HG03039 (cell line): Measurements from ENCODE around the gene RIMKLB.
"Not testable (repeated sequence)": the region's sequence is repeated elsewhere in the genome, so short reads cannot be mapped to it uniquely, and the experiment has no call there.

Experiments used
- ATAC-seq: cut with Tn5 transposase; IDR thresholded peaks from one replicate; pipeline ENCODE4 v1.9.1; 2021; ENCODE audit warnings: mild to moderate bottlenecking, moderate library complexity; ENCODE audit not compliant: unreplicated experiment

The RIMKLB gene

DNA sequence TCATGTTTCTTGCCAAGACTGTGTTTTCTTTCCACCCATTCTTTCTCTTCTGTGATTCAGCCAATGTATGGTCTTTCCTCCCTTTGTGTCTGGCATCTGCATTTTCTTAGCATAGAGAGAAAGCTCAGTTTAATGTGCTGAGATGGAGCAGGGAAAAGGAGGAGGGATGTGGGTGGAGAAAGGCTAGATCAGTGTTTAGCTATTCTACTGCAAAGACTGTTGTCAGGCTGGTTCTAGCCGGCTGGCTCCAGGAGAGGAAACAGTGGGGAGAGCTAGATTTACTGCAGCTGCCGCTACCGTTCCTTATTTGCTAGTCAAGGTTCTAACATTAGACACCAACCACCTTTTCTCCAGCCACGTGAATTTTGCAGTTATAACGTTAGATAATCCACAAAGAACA is 5.2 kb upstream of the RIMKLB start:
- ATAC-seq: no peak

DNA sequence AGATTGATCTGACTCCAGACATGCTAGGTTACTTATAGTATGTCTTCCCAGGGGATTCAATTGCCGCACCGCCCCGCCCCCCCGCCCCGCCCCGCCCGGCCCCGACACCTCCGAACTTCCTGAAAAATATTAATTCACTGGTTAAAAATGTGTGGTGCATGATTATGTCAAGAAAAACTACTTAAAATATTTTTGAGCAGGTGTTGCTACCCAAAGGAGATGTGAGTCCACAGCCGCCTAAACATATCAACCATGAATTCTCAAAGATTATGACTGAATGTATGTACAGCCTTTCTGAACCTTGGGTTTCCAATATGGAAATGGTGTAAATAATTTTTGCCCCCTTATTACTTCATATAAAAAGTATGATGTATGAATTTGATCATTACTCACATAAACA is 2.7 kb upstream of the RIMKLB start:
- no peak for ATAC-seq

DNA sequence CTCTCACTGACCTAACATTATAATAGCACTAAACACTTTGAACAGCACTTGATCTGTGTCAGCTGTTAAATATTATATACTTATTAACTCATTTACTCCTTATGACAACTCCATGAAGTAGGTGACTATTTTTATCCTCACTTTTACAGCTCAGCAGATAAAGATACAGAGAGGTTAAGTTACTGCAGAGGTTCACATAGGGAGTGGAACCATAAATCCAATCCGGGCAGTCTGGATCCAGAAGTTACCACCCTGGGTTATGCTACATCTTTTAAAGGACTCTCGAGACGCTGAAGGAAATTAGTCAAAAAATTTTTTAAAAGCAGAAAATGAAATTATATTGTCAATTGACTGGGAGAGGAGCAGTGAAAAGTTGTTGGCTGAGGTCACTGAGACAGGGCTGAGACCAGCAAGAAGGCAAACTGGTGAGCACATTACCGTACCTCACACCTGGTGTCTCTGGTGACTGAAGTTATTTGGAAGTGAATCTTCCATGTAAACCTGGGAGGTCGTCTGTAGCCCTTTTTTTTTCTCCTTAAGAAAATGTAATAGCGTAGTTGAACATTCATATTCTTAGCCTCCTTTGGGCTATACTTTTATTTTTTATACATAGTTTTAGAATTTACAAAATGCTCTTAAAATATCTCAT is 1.2 kb upstream of the RIMKLB start:
- no peak for ATAC-seq

DNA sequence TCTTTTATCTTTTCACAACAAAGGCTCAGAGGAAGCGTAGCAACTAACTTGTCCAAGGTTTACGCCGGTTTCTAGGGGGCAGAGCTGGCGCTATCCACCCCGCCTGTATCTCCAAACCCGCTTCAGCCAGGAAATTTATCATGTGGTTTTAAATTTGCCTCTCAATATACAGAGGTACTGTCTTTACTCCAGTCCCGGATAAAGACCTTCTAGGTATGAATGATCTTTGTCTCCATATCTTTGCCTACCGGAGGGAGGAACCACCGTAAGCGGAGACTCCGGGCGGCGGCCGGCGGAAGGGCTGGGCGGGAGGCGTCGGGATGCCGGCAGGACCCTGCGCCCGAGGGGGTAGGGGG is 693 bp upstream of the RIMKLB start:
- peak; percentile 16 for ATAC-seq

DNA sequence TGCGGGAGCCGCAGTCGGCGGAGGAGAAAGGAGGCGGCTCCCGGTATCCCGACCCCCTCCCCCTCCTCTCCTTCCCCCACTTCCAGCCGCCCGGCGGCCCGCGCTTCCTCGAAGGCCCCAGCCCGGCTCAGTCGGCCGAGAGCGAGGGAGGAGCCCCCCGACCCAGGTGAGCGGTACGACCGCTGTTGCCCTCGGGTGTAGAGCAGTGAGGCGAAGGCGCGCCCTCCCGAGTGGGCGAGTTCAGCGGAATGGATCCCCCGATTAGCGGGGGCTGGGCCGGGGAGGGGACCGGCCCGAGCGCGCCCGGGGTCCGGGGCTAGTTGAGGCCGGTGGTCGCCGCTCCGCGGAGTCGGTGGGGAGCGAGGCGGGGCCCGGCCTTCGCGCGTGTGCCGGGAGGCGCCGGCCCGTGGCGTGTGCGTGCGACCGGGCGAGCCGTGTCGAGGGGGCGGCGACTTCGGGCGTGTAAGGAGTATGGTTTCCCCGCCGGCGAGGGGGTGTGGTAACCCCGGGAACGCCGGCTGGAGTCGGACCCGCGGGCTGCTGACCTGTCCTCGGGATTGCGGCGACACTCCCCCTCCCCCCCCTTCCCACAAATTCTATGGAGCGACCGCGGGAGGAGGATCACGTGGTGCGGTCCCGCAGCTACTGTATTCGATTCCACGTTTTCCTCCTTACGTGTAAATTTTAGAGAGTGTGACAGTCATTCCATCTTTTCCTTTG is 501 bp downstream of the RIMKLB start:
- ATAC-seq: peak; percentile 26

DNA sequence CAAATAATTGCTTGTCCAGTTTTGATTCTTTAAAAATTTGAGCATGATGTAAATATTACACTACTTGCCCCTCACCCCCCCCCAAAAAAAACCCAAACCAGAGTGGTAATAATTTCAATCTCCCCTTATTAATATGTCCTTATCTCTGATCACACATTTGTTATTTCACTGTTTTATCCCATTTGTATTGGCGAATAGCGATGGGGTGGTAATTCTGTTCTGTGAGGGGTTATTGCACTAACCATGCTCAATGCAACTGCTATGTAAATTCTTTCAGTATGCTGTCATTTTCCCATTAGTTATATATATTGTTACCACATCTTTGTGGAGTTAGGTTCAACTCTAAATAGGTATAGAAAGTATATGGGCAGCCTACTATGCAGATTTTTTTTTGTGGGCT is 1.1 kb downstream of the RIMKLB start:
- no peak for ATAC-seq

DNA sequence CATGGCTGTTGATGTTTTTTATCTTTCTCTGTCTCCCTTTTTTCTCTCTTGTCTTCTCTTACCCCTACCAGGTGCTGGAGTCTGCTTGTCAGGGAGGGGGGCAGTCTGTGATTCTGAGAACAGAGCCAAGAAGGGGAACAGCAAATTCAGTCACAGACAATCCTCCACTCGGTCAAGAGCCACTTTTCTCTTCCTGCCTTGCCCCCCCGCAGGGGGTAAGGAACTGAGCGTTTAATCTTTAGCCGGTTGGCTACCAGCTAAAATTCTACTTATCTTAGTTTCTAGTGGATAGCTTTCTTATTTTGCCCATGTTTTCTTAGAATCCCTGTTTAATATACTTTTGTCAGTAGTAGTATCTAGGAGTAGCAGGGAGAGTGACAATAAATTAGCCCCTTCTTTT is 1.9 kb downstream of the RIMKLB start:
- ATAC-seq: no peak

DNA sequence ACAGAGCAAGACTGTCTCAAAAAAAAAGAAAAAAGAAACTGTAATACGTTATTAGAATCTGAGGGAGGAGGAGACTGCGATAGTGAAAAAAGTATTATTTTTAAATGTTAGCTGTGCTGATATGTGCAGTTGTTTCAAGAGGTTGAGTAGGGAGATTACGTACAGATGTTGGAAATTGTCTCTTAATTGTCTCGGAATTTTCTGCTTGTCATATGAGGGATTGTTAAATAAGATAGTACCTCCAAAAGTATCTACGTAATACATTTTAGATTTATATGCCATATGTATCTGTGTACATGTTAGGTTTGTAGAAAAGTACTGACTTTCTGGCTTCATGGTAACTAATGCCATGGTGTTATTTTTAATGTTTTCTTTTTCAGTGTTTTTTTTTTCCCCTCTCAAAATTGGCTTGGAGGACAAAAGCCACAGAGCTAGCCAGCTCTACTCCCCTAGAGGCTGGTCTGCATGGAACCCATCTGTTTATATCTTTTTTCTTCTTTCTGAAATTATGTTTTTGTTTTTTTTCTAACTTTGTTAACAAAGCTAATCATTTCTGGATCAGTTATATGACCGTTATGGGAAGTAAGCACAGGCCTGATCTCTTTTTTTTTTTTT is 3.4 kb downstream of the RIMKLB start:
- no peak for ATAC-seq

DNA sequence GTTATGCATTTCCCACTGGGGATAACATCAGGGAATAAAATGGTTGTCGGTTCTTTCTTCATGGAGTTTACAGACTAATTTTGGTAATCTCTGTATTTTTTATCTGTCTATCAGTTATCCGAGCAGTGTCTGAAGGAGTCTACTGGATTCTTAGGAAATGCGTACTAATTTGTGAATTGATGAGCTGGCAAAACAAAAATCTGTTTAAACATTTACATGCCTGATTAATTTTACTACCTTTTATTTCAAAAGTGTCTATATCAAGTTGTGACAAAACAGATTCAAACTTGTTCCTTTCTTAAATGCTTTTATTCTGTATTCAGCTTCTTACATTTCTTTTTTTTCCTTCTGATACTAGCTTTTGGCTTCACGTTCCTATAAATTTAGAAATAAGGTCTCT is 4.4 kb downstream of the RIMKLB start:
- ATAC-seq: no peak

DNA sequence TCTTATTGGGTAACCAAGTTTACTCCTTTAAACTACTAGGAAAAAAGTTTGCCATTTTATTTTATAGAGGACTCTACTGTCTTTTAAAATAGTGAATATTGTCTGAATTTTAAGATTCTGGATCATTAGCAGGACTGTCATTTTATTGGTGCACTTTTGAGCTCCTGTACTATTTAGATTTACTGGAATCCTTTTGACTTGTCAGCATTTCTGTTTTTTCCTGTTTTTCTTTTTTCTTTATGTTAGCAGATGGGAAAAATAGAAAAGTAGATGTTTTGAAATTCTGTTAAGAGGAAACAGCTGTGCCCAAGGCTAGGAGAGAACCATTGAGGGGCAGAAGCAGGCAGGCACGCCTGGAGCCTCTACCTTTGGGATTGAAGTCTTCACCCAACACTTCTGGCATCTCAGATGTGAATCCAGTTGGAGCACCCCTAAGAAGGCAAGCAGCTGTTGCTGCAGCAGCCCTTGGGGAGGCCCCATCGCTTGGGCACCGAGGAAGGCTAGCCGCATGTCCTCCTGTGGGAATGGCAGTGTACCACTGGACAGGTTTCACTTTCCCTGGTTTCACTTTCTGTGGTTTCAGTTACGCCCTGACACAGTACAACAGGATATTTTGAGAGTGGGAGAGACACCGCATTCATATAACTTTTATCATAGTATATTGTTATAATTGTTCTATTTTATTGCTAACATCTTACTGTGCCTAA is 11.5 kb downstream of the RIMKLB start:
- ATAC-seq: no peak

DNA sequence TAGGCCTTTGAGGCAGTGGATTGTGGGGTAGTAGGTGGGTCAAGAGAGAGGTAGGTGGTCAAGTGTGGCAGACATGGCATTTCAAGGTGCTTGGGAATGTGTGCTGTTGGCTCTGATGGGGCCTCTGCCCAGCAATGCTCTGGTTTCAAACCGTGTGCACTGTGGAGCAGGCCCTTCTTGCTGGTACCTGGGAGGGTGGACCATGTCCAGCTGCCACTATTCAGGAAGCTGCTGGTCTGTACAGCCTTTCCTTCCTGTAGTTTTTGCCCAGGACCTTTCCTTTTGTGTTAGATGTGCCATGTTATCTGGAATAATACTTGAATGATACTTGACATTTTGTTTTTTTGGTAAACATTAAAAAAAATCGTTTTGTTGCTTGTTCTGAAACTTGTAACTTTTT is 14.8 kb downstream of the RIMKLB start:
- no peak for ATAC-seq

DNA sequence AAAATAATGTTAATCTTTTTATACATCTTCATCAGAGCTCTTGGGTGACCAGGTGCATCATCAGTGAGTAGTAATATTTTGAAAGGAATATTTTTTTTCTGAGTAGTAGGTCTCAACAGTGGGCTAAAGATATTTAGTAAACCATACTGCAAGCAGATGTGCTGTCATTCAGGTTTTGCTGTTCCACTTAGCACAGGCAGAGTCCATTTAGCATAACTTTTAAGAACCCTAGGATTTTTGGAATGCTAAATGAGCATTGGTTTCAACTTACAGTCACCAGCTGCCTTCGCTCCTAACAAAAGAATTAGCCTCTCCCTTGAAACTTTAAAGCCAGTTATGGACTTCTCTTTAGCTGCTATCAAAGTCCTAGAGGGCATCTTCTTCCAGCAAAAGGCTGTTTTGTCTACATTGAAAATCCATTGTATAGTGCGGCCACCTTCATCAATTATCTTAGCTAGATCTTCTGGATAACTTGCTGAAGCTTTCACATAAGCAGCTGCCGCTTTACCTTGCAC is 24.6 kb downstream of the RIMKLB start:
- ATAC-seq: no peak

DNA sequence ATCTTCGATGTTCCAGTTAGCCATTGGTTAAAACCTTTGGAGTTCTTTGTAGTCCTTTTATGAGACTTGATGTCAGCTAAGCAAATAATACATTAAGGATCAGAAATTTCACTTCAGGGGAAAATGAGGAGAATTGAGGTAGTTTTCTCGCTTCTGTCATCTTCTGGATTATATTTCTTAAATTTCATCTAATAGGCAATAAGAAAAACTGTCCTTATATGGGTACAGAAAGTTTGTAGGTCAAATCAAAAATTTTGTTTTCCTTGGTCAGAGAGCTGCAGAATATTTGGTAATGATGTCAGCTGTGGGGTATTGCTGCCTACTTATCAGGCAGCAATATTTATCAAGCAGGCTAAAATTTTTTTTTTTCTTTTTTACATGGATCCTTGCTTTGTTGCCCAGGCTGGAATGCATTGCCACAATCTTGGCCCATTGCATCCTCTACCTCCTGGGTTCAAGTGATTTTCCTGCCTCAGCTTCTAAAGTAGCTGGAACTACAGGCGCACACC is 37.1 kb downstream of the RIMKLB start:
- no peak for ATAC-seq

DNA sequence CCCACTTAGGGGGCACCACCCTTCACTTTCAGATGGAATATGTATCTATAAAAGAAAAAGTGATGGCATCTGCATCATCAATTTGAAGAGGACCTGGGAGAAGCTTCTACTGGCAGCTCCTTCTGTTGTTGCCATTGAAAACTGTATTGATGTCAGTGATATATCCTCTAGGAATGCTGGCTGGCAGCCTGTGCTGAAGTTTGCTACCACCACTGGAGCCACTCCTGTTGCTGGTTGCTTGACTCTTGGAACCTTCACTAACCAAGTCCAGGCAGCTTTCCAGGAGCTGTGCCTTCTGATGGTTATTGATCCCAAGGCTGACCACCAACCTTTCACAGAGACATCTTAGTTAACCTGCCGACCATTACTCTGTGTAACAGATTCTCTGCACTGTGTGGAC is 44.7 kb downstream of the RIMKLB start:
- ATAC-seq: no peak

DNA sequence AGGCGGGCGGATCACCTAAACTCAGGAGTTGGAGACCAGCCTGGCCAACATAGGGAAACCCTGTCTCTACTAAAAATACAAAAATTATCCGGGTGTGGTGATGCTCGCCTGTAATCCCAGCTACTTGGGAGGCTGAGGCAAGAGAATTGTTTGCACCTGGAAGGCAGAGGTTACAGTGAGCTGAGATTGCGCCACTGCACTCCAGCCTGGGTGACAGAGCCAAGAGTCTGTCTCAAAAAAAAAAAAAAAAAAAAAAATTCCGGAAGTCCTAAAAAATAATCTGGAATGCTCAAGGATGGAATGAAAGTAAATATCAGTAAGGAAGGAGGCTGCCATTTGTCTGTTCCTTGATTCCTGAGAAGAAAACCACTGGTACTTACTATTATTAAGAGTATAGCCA is 45.3 kb downstream of the RIMKLB start:
- ATAC-seq: not testable (repeated sequence)

DNA sequence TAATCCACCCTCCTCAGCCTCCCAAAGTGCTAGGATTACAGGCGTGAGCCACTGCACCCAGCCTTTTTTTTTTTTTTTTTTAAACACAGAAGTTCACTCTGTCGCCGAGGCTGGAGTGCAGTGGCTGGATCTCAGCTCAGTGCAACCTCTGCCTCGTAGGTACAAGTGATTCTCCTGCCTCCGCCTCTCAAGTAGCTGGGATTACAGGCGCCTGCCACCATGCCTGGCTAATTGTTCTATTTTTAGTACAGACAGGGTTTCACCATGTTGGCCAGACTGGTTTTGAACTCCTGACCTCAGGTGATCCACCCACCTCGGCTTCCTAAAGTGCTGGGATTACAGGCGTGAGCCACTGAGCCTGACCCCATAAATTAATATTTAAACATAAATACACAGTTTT is 47.8 kb downstream of the RIMKLB start:
- not testable (repeated sequence) for ATAC-seq

DNA sequence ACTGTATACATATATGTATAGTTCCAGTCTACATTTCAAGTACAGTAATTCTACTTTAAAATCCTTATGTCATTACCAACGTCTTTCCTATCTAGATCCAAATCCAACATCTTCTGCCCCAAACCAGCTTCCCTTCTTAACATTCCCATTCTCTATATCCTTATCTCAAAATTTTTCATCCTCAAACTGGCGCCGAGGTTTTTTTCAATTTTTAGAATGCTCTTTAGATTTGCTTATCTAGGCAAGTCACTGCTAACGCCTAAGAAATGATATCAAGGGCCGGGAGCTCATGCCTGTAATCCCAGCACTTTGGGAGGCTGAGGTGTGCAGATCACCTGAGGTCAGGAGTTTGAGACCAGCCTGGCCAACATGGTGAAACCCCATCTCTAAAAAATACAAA is 48.3 kb downstream of the RIMKLB start:
- no peak for ATAC-seq

DNA sequence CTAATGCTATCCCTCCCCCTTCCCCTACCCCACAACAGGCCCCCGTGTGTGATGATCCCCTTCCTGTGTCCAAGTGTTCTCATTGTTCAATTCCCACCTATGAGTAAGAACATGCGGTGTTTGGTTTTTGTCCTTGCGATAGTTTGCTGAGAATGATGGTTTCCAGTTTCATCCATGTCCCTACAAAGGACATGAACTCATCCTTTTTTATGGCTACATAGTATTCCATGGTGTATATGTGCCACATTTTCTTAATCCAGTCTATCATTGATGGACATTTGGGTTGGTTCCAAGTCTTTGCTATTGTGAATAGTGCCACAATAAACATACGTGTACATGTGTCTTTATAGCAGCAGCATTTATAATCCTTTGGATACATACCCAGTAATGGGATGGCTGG is 62.3 kb downstream of the RIMKLB start:
- ATAC-seq: not testable (repeated sequence)

DNA sequence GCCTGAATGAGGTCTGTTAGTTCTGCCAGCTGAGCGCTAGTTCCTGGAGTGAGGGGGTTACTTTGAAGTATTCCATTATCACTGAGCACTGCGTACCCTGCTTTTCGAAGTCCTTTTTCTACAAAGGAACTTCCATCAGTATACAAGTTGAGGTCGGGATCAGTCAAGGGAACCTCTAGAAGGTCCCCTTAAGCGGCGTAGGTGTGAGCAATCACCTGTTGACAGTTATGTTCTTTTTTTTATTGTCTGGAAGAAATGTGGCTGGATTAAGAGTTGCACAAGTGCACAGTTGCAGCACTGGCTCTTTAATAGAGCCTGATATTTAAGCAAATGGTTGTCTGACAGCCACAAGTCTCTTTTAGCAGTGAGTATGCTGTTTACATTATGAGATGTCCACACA is 64.9 kb downstream of the RIMKLB start:
- not testable (repeated sequence) for ATAC-seq

DNA sequence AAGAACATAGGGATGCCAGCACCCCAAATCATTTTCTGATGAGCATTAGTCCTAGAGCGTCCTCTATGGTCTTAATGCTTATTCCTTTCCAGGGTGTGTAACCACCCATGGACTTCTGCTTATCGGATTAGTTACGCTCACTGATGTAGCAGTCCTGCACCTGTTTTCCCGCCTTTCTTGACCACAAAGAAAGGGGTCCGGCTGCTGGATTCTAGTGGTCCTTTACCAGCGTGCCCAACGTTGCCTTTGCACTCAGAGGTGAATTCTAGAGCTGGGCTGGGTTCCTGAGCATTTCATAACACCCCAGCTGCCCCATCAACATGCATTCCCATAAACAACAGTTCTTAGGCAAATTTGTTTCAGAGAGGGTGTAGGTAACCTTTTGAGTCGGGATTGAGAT is 68.3 kb downstream of the RIMKLB start:
- ATAC-seq: not testable (repeated sequence)

DNA sequence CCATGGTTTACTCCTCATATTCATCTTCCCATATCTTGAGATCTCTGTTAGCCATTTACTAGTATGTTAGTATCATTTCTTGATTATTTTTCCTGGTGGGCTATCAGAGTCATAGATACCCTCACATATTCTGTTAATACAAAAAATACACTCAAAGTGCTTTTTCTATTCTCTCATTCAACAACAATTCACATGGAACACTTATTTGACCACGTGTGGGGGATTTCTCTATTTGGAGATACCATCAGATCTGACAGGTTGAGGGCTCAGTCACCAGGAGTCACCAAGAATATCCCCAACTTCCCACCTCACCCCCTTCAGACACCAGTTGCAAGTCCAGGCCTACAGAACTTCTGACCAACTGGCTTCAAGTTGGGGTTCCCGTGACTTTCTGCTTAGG is 72.7 kb downstream of the RIMKLB start:
- no peak for ATAC-seq
